ENCODE data around the gene EFEMP2.

EFEMP2 gene

DNA sequence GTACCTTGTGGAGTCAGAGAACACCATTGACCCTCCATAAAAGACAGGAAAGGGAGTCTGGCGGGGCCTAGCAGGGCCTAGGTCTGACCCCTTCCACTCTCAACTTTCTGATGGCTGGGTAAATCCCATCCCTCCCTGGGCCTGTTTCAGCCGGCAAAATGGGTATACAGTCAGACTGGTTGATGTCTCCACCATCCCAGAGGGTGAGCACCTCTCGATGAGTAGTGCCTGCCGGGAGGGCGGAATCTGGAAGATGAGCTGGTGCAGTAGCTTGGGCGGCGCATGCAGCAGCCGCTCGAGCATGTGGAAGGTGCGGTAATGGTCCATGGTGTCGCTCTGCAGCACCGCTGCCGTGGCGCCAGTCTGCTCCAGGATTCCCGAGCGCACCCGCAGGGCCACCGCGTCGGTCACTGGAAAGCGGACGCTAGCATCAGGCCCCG lies 15.1 kb upstream of the EFEMP2 start:
- H3K4me3 ChIP-seq (ENCODE audit: low read depth, low read length) = peak overlapping the region; percentile 78
- TF ChIP-seq, protein P1, sequence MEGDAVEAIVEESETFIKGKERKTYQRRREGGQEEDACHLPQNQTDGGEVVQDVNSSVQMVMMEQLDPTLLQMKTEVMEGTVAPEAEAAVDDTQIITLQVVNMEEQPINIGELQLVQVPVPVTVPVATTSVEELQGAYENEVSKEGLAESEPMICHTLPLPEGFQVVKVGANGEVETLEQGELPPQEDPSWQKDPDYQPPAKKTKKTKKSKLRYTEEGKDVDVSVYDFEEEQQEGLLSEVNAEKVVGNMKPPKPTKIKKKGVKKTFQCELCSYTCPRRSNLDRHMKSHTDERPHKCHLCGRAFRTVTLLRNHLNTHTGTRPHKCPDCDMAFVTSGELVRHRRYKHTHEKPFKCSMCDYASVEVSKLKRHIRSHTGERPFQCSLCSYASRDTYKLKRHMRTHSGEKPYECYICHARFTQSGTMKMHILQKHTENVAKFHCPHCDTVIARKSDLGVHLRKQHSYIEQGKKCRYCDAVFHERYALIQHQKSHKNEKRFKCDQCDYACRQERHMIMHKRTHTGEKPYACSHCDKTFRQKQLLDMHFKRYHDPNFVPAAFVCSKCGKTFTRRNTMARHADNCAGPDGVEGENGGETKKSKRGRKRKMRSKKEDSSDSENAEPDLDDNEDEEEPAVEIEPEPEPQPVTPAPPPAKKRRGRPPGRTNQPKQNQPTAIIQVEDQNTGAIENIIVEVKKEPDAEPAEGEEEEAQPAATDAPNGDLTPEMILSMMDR (IDR thresholded peaks at IDR 0.05; ENCODE audit: low read depth, low read length) = no peak

DNA sequence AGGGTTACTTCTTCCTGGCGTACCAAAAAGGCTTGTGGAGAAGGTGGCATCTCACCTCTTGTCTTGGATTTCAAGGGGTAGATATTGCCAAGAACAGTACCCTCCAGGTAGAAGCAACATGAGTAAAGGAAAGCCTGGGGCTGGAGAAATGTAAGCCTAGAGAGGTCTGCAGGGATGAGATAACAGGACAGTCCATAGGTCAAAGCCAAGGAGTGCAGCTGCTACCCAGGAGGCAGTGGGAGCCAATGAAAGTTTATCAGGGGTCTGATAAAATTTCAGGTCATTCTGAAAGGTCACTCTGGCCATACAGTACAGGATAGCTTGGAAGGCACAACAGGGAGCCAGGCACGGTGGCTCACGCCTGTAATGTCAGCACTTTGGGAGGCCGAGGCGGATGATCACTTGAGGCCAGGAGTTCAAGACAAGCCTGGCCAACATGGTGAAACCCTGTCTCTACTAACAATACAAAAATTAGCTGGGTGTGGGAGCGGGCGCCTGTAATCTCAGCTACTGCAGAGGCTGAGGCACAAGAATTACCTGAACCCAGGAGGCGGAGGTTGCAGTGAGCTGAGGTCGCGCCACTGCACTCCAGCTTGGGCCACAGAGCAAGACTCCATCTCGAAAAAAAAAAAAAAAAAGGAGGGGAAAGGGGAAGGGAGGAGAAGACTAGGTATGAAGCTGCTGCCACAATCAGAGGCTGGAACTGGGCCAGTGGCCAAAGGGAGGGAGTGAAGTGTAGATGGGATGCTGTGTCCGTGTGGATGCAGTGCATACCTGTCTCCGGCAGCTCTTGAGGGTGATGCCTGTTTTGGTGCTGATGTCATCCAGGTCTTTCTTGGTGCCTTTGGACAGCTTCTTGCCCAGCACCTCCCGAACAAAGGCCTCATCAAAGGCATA lies 14.5 kb upstream of the EFEMP2 start:
- H3K4me3 ChIP-seq (ENCODE audit: low read depth, low read length) = peak overlapping the region; percentile 78
- TF ChIP-seq, protein P1 (IDR thresholded peaks at IDR 0.05; ENCODE audit: low read depth, low read length) = no peak

DNA sequence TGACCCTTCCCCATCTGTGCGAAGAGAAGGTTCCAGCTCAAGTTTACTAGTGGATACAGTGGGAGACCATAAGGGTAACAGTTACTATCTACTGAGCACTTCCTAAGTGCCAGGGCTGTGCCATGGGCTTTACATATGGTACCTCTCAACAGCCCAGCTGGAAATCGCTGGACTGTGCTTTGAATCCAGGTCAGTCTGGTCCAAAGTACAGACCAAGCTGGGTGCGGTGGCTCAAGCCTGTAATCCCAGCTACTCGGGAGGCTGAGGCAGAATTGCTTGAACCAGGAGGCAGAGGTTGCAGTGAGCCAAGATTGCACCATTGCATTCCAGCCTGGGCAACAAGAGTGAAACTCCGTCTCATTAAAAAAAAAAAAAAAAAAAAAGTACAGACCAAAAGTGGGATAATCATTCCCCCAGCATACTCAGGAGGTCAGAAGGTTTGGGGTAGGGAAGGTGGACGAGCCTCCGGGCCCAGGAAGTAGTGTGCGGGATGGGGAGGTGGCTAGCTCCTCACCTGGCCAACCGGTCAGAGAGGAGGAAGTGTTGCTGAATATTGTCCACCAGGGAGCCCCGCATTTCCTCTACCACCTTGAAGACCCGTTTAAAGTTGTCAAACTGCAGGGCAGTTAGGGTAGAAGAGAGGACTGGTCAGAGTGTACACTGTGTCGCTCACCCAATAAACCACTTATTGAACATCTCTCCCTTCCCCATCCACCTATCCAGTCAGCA lies 13.4 kb upstream of the EFEMP2 start:
- no peak overlapping the region for H3K4me3 ChIP-seq (ENCODE audit: low read depth, low read length)
- TF ChIP-seq, protein P1 (IDR thresholded peaks at IDR 0.05; ENCODE audit: low read depth, low read length) = no peak

DNA sequence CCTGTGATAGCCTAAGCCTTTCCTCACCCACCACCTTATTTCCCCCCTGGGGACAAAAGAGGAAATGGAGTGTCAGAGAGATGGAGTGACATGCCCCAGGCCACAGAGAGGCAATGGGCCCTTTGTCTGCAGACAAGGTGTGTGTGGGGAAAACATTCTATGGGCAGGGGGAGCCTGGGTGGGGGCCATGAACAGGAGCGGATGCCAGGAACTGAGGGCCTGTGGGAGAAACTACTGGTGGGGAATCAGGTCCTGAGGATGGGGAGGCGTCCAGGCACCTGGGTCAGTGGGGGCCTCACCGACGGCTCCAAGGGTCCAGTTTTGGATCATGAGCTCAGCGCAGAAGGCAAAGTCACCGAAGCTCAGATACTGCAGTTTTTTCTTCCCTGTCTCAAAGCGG lies 12.6 kb upstream of the EFEMP2 start:
- TF ChIP-seq, protein P1 (IDR thresholded peaks at IDR 0.05; ENCODE audit: low read depth, low read length) = no peak
- no peak overlapping the region for H3K4me3 ChIP-seq (ENCODE audit: low read depth, low read length)

DNA sequence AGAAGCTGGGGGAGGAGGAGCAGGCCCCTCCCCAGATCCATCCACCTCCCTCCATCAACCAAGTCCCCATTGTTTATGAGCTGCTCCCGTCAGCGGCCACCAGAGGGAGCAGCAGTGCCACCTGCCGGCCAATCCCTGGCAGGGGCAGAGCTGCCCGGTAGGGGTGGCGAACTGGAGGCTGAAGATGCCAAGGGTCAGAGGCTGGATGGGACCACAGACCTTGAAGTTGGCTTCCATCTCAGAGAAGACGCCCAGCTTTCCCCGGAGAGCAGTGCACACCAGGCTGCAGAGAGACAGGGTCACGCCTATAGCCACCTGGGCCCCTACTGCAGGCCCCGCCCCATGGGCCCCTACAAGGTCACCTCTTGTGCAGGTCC lies 12.1 kb upstream of the EFEMP2 start:
- H3K4me3 ChIP-seq (ENCODE audit: low read depth, low read length) = no peak overlapping the region
- TF ChIP-seq, protein P1 (IDR thresholded peaks at IDR 0.05; ENCODE audit: low read depth, low read length) = peak; percentile 99

DNA sequence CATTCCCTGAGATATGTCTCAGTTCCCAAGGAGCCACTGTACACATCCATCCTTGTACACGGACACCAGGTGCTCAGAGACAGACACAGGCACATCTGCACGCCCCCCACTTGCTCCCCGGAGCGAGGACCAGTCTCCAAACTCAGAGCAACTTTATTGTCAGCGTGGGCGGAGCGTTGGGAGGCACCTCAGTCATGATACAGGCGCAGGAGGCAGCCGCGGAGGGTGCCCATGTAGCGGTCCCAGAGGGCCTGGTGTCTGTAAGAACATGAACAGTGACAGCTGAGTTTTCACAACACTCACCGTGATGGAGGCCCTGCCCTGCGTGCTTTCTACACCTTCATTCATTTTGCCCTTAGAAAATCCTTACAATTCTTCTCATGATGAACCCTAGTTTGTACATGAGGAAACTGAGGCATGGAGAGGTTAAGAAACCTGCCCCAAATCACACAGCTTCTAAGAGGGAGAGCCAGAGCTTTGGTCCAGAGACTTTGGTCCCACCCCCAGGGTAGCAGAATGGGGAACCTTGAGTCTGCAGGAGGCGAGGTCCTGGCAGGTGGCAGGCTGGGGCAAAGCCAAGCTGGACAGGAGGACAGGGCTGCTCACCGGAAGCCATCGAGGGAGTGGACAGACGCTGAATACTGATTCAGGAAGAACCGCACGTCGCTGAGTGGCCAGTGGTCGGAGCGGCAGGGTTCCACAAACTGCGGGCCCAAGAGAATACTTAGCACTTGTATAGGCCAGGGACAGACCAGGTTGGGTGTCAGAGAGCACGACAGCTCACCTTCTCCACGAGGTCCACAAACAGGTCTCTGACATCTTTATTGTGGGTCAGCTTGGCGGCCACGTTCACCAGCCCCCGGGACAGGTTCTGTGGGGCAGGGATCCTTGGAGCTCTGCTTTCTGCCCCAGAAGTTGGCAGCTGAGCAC lies 11.5 kb upstream of the EFEMP2 start:
- TF ChIP-seq, protein P1 (IDR thresholded peaks at IDR 0.05; ENCODE audit: low read depth, low read length) = no peak
- no peak overlapping the region for H3K4me3 ChIP-seq (ENCODE audit: low read depth, low read length)
